NCI-H1417 (cell line): ENCODE results near the gene CD226.
"Not testable (repeated sequence)": the region's sequence is repeated elsewhere in the genome, so short reads cannot be mapped to it uniquely, and the experiment has no call there.

Experiments
- DNase-seq, 3 experiments: peaks; one replicate each; lab custom pipeline; 2025; lab: John Stamatoyannopoulos, UW

CD226 gene

GRCh38 chr18:69956665-69957620 is 9.3 kb upstream of the CD226 start:
- DNase-seq, result no peak

GRCh38 chr18:69956057-69956456 is 8.4 kb upstream of the CD226 start:
- no peak for DNase-seq

GRCh38 chr18:69954719-69955480 is 7.2 kb upstream of the CD226 start:
- peak in 1 of 3 experiments; percentile 30 for DNase-seq

GRCh38 chr18:69953191-69953590 is 5.5 kb upstream of the CD226 start:
- DNase-seq, result no peak

GRCh38 chr18:69951182-69951581 is 3.5 kb upstream of the CD226 start:
- no peak for DNase-seq

GRCh38 chr18:69949538-69949936 is 1.9 kb upstream of the CD226 start:
- no peak for DNase-seq

- no peak for DNase-seq
These were observed 1.4 kb upstream of the CD226 start for GRCh38 chr18:69948919-69949537.

GRCh38 chr18:69948256-69948655 is 583 bp upstream of the CD226 start:
- DNase-seq, result no peak

- DNase-seq, result no peak
These were observed 991 bp downstream of the CD226 start for GRCh38 chr18:69946608-69947155.

GRCh38 chr18:69945220-69946114 is 2.2 kb downstream of the CD226 start:
- DNase-seq, result no peak

- no peak for DNase-seq
These were observed 3.2 kb downstream of the CD226 start for GRCh38 chr18:69944436-69944835.

- DNase-seq, result no peak
These were observed 4.7 kb downstream of the CD226 start for GRCh38 chr18:69943021-69943420.

- DNase-seq, result no peak
These were observed 6.5 kb downstream of the CD226 start for GRCh38 chr18:69941183-69941582.

GRCh38 chr18:69939812-69940211 is 7.9 kb downstream of the CD226 start:
- not testable (repeated sequence) for DNase-seq

- no peak for DNase-seq
These were observed 11.5 kb downstream of the CD226 start for GRCh38 chr18:69936191-69936558.

GRCh38 chr18:69935319-69936190 is 12.1 kb downstream of the CD226 start:
- no peak for DNase-seq

- DNase-seq, result no peak
These were observed 12.9 kb downstream of the CD226 start for GRCh38 chr18:69934601-69935265.

- no peak for DNase-seq
These were observed 18.5 kb downstream of the CD226 start for GRCh38 chr18:69929041-69929774.

GRCh38 chr18:69916412-69916811 is 31.3 kb downstream of the CD226 start:
- no peak for DNase-seq
